Right lobe of liver (tissue), 6 donors: Measurements from ENCODE around the gene SPANXN4. TPM values are rescaled to one million over a fixed set of nuclear protein-coding genes. Genes with fewer than 3 reads are reported as not detected.

Experiments
- ATAC-seq, 4 donors: fragments of 200-7000 bp; cut with Tn5 transposase; one replicate each; pipeline ENCODE4 v1.9.1; 2020; ENCODE audit warnings: mild to moderate bottlenecking in 4 of 4, moderate library complexity in 4 of 4
- DNase-seq, 3 donors: peaks; one replicate each; pipeline ENCODE4 v3.0.0-alpha.2; 2020
- H3K27ac ChIP-seq, 3 donors: fragments of 200-600 bp; one replicate each; pipeline ENCODE4 v1.8.0; 2022
- H3K27me3 ChIP-seq, 2 donors: fragments of 200-600 bp; one replicate each; pipeline ENCODE4 v1.8.0; 2022
- H3K36me3 ChIP-seq, 4 donors: fragments of 200-600 bp; sonication (generic) in 1 of 4; one replicate each; pipeline versions ENCODE4 v1.5.1 to v1.8.0; 2017 to 2022; ENCODE audit warnings: control low read depth in 1 of 4
- H3K4me1 ChIP-seq, 4 donors: fragments of 200-600 bp; sonication (generic) in 1 of 4; one replicate each; pipeline versions ENCODE4 v1.5.1 to v1.8.0; 2017 to 2022; ENCODE audit warnings: control low read depth in 1 of 4
- H3K4me3 ChIP-seq, 3 donors: fragments of 200-600 bp; one replicate each; pipeline ENCODE4 v1.8.0; 2022
- H3K9me3 ChIP-seq, 4 donors: fragments of 200-600 bp; sonication (generic) in 1 of 4; one replicate each; pipeline versions ENCODE4 v1.5.1 to v1.8.0; 2017 to 2022; ENCODE audit warnings: control low read depth in 1 of 4
- POLR2A ChIP-seq: fragments of 450-650 bp; IDR thresholded peaks from one replicate; pipeline ENCODE4 v1.6.1; 2017; ENCODE audit warnings: antibody characterized with exemption, mild to moderate bottlenecking
- WGBS: methylation state at CpG from one replicate; pipeline ENCODE4 v1.1.6; 2018; ENCODE audit warnings: low coverage, low lambda C conversion rate; ENCODE audit not compliant: insufficient coverage; ENCODE audit errors: missing lambda C conversion rate; 5-methylcytosine and 5-hydroxymethylcytosine counted together
- intact Hi-C, 2 donors: fragments of 100-400 bp; cut with DNase I; formaldehyde crosslinking; loops; one replicate each; pipeline versions ENCODE4 v1.11.2 to v1.14.1; 2022
- total RNA-seq, 6 experiments: library from RNA; depleted of rRNA in 2 of 6; stranded (reverse); fragments of >200 nt in 2 of 6; fragmentation: NEBNext Ultra II Directional in 3 of 6; extraction: Animal tissue kit (Norgen Biotek cat#: 25700) in 3 of 6; gene quantifications; one replicate each; pipeline versions ENCODE4 v1.1.0 to v1.2.4, GENCODE V29; 2016 to 2023
- TF ChIP-seq, protein P1 (sequence below), 4 donors: fragments of 200-600 bp in 3 of 4; fragments of 450-650 bp in 1 of 4; IDR thresholded peaks; one replicate each; pipeline versions ENCODE4 v1.5.1 to v1.8.0; 2016 to 2022; ENCODE audit warnings: antibody characterized with exemption in 4 of 4, mild to moderate bottlenecking in 2 of 4
- donor health status: DM: no; HTN: yes; CAD: no.
- donor health status: DM: no; HTN: no; CAD: no.
- donor health status: DM: no; HTN: no; CAD: no.
- donor health status: DM: no; HTN: yes; CAD: no.
- donor health status: DM: no; HTN: yes; CAD: no.

SPANXN4 gene
- total RNA-seq, 6 experiments from 2014 or later = not detected

DNA sequence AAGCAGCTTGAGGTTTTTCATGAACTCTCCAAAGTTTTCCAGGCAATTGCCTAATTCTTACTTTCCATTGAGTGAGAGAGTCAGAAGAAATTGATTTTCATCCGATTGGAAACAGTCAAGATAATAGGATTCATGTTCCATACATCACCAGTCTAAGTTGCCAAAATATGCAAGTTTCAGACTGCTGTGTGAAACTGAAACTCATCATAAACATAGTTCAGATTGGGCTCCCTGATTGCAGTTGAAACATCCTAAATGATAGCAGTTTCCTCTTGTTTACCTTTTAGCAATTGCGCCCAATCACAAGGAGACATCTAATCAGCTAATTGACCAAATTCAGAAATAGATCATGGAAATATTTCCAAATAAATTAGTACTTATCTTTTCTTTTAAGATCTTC is 56.8 kb downstream of the SPANXN4 start:
- TF ChIP-seq, protein P1, sequence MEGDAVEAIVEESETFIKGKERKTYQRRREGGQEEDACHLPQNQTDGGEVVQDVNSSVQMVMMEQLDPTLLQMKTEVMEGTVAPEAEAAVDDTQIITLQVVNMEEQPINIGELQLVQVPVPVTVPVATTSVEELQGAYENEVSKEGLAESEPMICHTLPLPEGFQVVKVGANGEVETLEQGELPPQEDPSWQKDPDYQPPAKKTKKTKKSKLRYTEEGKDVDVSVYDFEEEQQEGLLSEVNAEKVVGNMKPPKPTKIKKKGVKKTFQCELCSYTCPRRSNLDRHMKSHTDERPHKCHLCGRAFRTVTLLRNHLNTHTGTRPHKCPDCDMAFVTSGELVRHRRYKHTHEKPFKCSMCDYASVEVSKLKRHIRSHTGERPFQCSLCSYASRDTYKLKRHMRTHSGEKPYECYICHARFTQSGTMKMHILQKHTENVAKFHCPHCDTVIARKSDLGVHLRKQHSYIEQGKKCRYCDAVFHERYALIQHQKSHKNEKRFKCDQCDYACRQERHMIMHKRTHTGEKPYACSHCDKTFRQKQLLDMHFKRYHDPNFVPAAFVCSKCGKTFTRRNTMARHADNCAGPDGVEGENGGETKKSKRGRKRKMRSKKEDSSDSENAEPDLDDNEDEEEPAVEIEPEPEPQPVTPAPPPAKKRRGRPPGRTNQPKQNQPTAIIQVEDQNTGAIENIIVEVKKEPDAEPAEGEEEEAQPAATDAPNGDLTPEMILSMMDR (IDR thresholded peaks at IDR 0.05) = no peak
- TF ChIP-seq POLR2A = no peak
- ATAC-seq (no peak), DNase-seq (no peak)
- intact Hi-C loops = no loop called here
- no peak overlapping the region for H3K27ac ChIP-seq
- 50% methylated on average over 2 of the region's 2 CpGs for WGBS
- H3K9me3 ChIP-seq = no peaks in the 10 kb centered on the region
- no peaks in the 10 kb centered on the region for H3K27me3 ChIP-seq
- no peak overlapping the region for H3K4me3 ChIP-seq
- H3K36me3 ChIP-seq = no peaks in the 10 kb centered on the region
- no peaks in the 10 kb centered on the region for H3K4me1 ChIP-seq
